ENCODE measurements around the gene SYMPK.

- TF ChIP-seq, protein P1, sequence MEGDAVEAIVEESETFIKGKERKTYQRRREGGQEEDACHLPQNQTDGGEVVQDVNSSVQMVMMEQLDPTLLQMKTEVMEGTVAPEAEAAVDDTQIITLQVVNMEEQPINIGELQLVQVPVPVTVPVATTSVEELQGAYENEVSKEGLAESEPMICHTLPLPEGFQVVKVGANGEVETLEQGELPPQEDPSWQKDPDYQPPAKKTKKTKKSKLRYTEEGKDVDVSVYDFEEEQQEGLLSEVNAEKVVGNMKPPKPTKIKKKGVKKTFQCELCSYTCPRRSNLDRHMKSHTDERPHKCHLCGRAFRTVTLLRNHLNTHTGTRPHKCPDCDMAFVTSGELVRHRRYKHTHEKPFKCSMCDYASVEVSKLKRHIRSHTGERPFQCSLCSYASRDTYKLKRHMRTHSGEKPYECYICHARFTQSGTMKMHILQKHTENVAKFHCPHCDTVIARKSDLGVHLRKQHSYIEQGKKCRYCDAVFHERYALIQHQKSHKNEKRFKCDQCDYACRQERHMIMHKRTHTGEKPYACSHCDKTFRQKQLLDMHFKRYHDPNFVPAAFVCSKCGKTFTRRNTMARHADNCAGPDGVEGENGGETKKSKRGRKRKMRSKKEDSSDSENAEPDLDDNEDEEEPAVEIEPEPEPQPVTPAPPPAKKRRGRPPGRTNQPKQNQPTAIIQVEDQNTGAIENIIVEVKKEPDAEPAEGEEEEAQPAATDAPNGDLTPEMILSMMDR (IDR thresholded peaks at IDR 0.05; ENCODE audit: insufficient read depth, low read length): no peak
- TF ChIP-seq, protein P2, sequence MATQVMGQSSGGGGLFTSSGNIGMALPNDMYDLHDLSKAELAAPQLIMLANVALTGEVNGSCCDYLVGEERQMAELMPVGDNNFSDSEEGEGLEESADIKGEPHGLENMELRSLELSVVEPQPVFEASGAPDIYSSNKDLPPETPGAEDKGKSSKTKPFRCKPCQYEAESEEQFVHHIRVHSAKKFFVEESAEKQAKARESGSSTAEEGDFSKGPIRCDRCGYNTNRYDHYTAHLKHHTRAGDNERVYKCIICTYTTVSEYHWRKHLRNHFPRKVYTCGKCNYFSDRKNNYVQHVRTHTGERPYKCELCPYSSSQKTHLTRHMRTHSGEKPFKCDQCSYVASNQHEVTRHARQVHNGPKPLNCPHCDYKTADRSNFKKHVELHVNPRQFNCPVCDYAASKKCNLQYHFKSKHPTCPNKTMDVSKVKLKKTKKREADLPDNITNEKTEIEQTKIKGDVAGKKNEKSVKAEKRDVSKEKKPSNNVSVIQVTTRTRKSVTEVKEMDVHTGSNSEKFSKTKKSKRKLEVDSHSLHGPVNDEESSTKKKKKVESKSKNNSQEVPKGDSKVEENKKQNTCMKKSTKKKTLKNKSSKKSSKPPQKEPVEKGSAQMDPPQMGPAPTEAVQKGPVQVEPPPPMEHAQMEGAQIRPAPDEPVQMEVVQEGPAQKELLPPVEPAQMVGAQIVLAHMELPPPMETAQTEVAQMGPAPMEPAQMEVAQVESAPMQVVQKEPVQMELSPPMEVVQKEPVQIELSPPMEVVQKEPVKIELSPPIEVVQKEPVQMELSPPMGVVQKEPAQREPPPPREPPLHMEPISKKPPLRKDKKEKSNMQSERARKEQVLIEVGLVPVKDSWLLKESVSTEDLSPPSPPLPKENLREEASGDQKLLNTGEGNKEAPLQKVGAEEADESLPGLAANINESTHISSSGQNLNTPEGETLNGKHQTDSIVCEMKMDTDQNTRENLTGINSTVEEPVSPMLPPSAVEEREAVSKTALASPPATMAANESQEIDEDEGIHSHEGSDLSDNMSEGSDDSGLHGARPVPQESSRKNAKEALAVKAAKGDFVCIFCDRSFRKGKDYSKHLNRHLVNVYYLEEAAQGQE (IDR thresholded peaks at IDR 0.05; ENCODE audit: insufficient replicate concordance, low read depth): no peak
- no peak for TF ChIP-seq GABPA (IDR thresholded peaks at IDR 0.05; ENCODE audit: low read depth)
- no peak for TF ChIP-seq SPI1 (IDR thresholded peaks at IDR 0.05; ENCODE audit: borderline replicate concordance, low read depth)
Observed at GRCh38 chr19:45878043-45878794, 15.3 kb upstream of the SYMPK start.

All from HL-60 (cell line).